WI38 (cell line): Measurements from ENCODE around the gene SPRR2E.
"Not testable (repeated sequence)": the region's sequence is repeated elsewhere in the genome, so short reads cannot be mapped to it uniquely, and the experiment has no call there.

Experiments
- H3K4me3 ChIP-seq: 2 replicates; pipeline ENCODE4 v1.5.1; 2011; ENCODE audit warnings: low read depth, mild to moderate bottlenecking, control low read depth, low read length
- CTCF ChIP-seq: IDR thresholded peaks from 2 replicates; pipeline ENCODE4 v1.5.1; 2012; ENCODE audit warnings: low read depth, mild to moderate bottlenecking, control low read depth, low read length

Gene SPRR2E

GRCh38 chr1:153058826-153059784 lies 35.2 kb downstream of the SPRR2E start:
- TF ChIP-seq CTCF = no peak
- H3K4me3 ChIP-seq = no peak overlapping the region

- H3K4me3 ChIP-seq = no peak overlapping the region
- TF ChIP-seq CTCF = no peak
These were observed 36.2 kb downstream of the SPRR2E start for GRCh38 chr1:153058154-153058553.

GRCh38 chr1:153057375-153057774 lies 37.0 kb downstream of the SPRR2E start, which contains the start of gene SPRR2A:
SPRR2A (minus strand) TSS chr1:153057512; CDS start chr1:153056735, 777 bp downstream.
- no peak within 1 kb of the TSS for H3K4me3 ChIP-seq
- TF ChIP-seq CTCF = no peak

- H3K4me3 ChIP-seq = not testable (repeated sequence)
These were observed 38.2 kb downstream of the SPRR2E start for GRCh38 chr1:153056111-153056510.

- H3K4me3 ChIP-seq = no peak overlapping the region
- no peak for TF ChIP-seq CTCF
These were observed 45.1 kb downstream of the SPRR2E start for GRCh38 chr1:153049211-153049610.
